HepG2 (cell line): ENCODE measurements around the gene TXN2. TPM values are rescaled to one million over a fixed set of nuclear protein-coding genes. Genes with fewer than 3 reads are reported as not detected.
A peak's percentile ranks its signal among the peaks of the same experiment; 100 is the strongest.

Experiments used
- CENPX ChIP-seq: sonication (generic); formaldehyde crosslinking; IDR thresholded peaks from 2 replicates; pipeline ENCODE4 v1.9.0; 2021; ENCODE audit warnings: mild to moderate bottlenecking, missing genetic modification reagents, moderate library complexity
- ESRRA ChIP-seq: sonication (generic); formaldehyde crosslinking; IDR thresholded peaks from 2 replicates; pipeline ENCODE4 v1.5.1; 2020; ENCODE audit warnings: mild to moderate bottlenecking, low read depth, missing genetic modification reagents
- FOXJ3 ChIP-seq: sonication (generic); formaldehyde crosslinking; IDR thresholded peaks from 2 replicates; pipeline ENCODE4 v1.4.0; 2020; ENCODE audit warnings: missing genetic modification reagents, mild to moderate bottlenecking, borderline replicate concordance
- GLI4 ChIP-seq: sonication (generic); formaldehyde crosslinking; IDR thresholded peaks from 2 replicates; pipeline ENCODE4 v1.5.1; 2020; ENCODE audit warnings: missing genetic modification reagents, mild to moderate bottlenecking, moderate library complexity, borderline replicate concordance
- HHEX ChIP-seq: IDR thresholded peaks from 2 replicates; pipeline ENCODE4 v1.6.1; 2016; ENCODE audit warnings: control low read depth
- HOXA5 ChIP-seq: sonication (generic); formaldehyde crosslinking; IDR thresholded peaks from 2 replicates; pipeline ENCODE4 v1.4.0; 2020; ENCODE audit warnings: missing genetic modification reagents
- KAT7 ChIP-seq: IDR thresholded peaks from 2 replicates; pipeline ENCODE4 v1.6.1; 2018; ENCODE audit warnings: borderline replicate concordance, missing compliant biosample characterization
- MAFF ChIP-seq: IDR thresholded peaks from 2 replicates; pipeline ENCODE4 v1.6.1; 2011; ENCODE audit warnings: low read depth, low read length, improper control_type of control experiment
- MEIS2 ChIP-seq: sonication (generic); formaldehyde crosslinking; IDR thresholded peaks from 2 replicates; pipeline ENCODE4 v1.9.0; 2021; ENCODE audit warnings: mild to moderate bottlenecking, missing genetic modification reagents
- MIER3 ChIP-seq: IDR thresholded peaks from 2 replicates; pipeline ENCODE4 v1.6.1; 2016; ENCODE audit warnings: missing compliant biosample characterization, borderline replicate concordance
- MTA3 ChIP-seq: sonication (generic); formaldehyde crosslinking; IDR thresholded peaks from 2 replicates; pipeline ENCODE4 v1.4.0; 2020; ENCODE audit warnings: missing genetic modification reagents
- NCOA5 ChIP-seq: sonication (generic); formaldehyde crosslinking; IDR thresholded peaks from 2 replicates; pipeline ENCODE4 v1.4.0; 2020; ENCODE audit warnings: missing genetic modification reagents
- NFIC ChIP-seq: IDR thresholded peaks from 2 replicates; pipeline ENCODE4 v1.6.1; 2012; ENCODE audit warnings: mild to moderate bottlenecking, low read length, inconsistent platforms
- RBFOX2 ChIP-seq: fragments of 200-400 bp; formaldehyde crosslinking; IDR thresholded peaks from 2 replicates; pipeline ENCODE4 v1.6.1; 2017; ENCODE audit warnings: low read depth, mild to moderate bottlenecking, low read length
- TCF7 ChIP-seq: sonication (generic); IDR thresholded peaks from 2 replicates; pipeline ENCODE4 v1.6.1; 2016; ENCODE audit warnings: antibody characterized with exemption, low read depth
- TMF1 ChIP-seq: sonication (generic); formaldehyde crosslinking; IDR thresholded peaks from 2 replicates; pipeline ENCODE4 v1.8.1; 2022; ENCODE audit warnings: low read depth, missing genetic modification reagents
- U2AF1 ChIP-seq: fragments of 200-400 bp; formaldehyde crosslinking; optimal IDR thresholded peaks from 2 replicates; pipeline ENCODE3; 2017; ENCODE audit warnings: mild to moderate bottlenecking, low read depth, low read length
- ZNF224 ChIP-seq: sonication (generic); formaldehyde crosslinking; IDR thresholded peaks from 2 replicates; pipeline ENCODE4 v1.5.0; 2020; ENCODE audit warnings: mild to moderate bottlenecking, missing genetic modification reagents
- ZNF292 ChIP-seq: sonication (generic); formaldehyde crosslinking; IDR thresholded peaks from 2 replicates; pipeline ENCODE4 v1.8.1; 2022; ENCODE audit warnings: mild to moderate bottlenecking, low read depth, missing genetic modification reagents, borderline replicate concordance
- ZNF326 ChIP-seq: sonication (generic); formaldehyde crosslinking; IDR thresholded peaks from 2 replicates; pipeline ENCODE4 v1.4.0; 2020; ENCODE audit warnings: missing genetic modification reagents, borderline replicate concordance
- ZNF44 ChIP-seq: sonication (generic); formaldehyde crosslinking; IDR thresholded peaks from 2 replicates; pipeline ENCODE4 v1.5.1; 2020; ENCODE audit warnings: mild to moderate bottlenecking, missing genetic modification reagents
- ZNF577 ChIP-seq: sonication (generic); formaldehyde crosslinking; IDR thresholded peaks from 2 replicates; pipeline ENCODE4 v1.4.0; 2020; ENCODE audit warnings: mild to moderate bottlenecking, low read depth, missing genetic modification reagents, borderline replicate concordance
- ZNF780A ChIP-seq: sonication (generic); formaldehyde crosslinking; IDR thresholded peaks from 2 replicates; pipeline ENCODE4 v1.8.0; 2022; ENCODE audit warnings: mild to moderate bottlenecking, missing genetic modification reagents, moderate library complexity
- polyA plus RNA-seq, 8 experiments: library from polyadenylated mRNA; depleted of rRNA in 3 of 8; stranded (reverse) in 7 of 8; unstranded in 1 of 8; fragments of >200 nt; fragmentation: Illumina TruSeq in 4 of 8; extraction: Trizol in 4 of 8; gene quantifications; 2 replicates each; pipeline versions ENCODE4 v1.2.1 to v1.2.3, GENCODE V29; 2011 to 2016; ENCODE audit warnings: low read depth in 4 of 8, missing spikeins in 1 of 8, mixed read lengths in 1 of 8; ENCODE audit not compliant: insufficient read depth in 1 of 8
- total RNA-seq, 5 experiments: library from RNA; depleted of rRNA; stranded (reverse); fragments of >200 nt; fragmentation: Illumina TruSeq; extraction: Trizol; gene quantifications; 2 replicates each; pipeline ENCODE4 v1.2.3, GENCODE V29; 2016; ENCODE audit warnings: low read depth in 1 of 5
- TF ChIP-seq, protein P1 (sequence below): sonication (generic); formaldehyde crosslinking; IDR thresholded peaks from 2 replicates; pipeline ENCODE4 v1.5.1; 2020; ENCODE audit warnings: mild to moderate bottlenecking, missing genetic modification reagents, moderate library complexity
- TF ChIP-seq, protein P2 (sequence below): IDR thresholded peaks from 2 replicates; pipeline ENCODE4 v1.6.1; 2016; ENCODE audit warnings: missing genetic modification reagents, missing compliant biosample characterization
- TF ChIP-seq, protein P3 (sequence below): sonication (generic); formaldehyde crosslinking; conservative IDR thresholded peaks from 2 replicates; pipeline ENCODE4 v1.4.0; 2020; ENCODE audit warnings: missing genetic modification reagents

Gene TXN2
- total and polyA plus RNA-seq, 2 of the 13 experiments (the other 11 are each of a cell fraction or from before 2014, with no cell fraction given): 41.4 to 109 TPM

DNA sequence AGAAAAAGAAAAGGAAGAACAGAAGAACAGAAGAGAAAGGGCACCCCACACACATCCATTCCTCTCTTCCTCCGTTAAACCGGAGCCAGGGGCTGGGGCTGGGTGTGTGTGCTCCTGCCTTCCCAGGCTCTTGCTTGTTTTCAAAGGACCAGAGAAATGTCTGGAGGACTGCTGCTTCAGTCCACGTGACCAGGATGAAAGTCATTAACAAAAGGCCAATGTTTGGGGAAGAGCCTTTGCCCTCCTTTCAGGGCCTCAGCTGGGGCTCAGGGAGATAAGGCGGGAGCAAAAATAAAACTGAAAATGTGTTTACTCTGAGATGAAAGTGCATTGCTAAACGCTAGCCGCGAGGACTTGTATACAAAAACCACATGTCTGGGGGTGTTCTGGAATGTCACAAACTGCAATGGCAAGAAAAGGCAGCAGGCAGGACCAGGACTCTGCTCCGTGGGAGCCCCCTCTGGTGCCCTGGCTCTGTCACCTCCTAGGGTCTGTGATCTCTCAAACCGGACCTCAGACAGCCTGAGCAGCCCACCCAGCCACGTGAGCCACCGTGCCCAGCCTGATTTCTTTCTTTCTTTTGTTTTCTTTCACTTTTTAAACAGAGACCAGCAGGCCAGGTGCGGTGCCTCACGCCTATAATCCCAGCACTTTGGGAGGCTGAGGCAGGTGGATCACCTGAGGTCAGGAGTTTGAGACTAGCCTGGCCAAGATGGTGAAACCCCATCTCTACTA is 62.1 kb downstream of the TXN2 start (continued):
- peak; percentile 57 for TF ChIP-seq MEIS2 (CRISPR knock-in tag)
- TF ChIP-seq, protein P1, sequence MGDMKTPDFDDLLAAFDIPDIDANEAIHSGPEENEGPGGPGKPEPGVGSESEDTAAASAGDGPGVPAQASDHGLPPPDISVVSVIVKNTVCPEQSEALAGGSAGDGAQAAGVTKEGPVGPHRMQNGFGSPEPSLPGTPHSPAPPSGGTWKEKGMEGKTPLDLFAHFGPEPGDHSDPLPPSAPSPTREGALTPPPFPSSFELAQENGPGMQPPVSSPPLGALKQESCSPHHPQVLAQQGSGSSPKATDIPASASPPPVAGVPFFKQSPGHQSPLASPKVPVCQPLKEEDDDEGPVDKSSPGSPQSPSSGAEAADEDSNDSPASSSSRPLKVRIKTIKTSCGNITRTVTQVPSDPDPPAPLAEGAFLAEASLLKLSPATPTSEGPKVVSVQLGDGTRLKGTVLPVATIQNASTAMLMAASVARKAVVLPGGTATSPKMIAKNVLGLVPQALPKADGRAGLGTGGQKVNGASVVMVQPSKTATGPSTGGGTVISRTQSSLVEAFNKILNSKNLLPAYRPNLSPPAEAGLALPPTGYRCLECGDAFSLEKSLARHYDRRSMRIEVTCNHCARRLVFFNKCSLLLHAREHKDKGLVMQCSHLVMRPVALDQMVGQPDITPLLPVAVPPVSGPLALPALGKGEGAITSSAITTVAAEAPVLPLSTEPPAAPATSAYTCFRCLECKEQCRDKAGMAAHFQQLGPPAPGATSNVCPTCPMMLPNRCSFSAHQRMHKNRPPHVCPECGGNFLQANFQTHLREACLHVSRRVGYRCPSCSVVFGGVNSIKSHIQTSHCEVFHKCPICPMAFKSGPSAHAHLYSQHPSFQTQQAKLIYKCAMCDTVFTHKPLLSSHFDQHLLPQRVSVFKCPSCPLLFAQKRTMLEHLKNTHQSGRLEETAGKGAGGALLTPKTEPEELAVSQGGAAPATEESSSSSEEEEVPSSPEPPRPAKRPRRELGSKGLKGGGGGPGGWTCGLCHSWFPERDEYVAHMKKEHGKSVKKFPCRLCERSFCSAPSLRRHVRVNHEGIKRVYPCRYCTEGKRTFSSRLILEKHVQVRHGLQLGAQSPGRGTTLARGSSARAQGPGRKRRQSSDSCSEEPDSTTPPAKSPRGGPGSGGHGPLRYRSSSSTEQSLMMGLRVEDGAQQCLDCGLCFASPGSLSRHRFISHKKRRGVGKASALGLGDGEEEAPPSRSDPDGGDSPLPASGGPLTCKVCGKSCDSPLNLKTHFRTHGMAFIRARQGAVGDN (CRISPR knock-in tag): peak; percentile 86
- peak; percentile 98 for TF ChIP-seq FOXJ3 (CRISPR knock-in tag)
- peak; percentile 66; the same call in 1 of the 2 replicates for TF ChIP-seq HHEX
- TF ChIP-seq U2AF1: peak; percentile 45
- TF ChIP-seq, protein P2, sequence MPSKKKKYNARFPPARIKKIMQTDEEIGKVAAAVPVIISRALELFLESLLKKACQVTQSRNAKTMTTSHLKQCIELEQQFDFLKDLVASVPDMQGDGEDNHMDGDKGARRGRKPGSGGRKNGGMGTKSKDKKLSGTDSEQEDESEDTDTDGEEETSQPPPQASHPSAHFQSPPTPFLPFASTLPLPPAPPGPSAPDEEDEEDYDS (CRISPR knock-in tag): peak; percentile 78
- peak; percentile 33; the same call in 1 of the 2 replicates for TF ChIP-seq MAFF
- TF ChIP-seq ZNF577 (CRISPR knock-in tag): no peak
- TF ChIP-seq MIER3 (CRISPR knock-in tag): peak; percentile 97
- TF ChIP-seq TCF7: peak; percentile 97
- peak; percentile 67; the same call in 1 of the 2 replicates for TF ChIP-seq KAT7 (CRISPR knock-in tag)
- TF ChIP-seq, protein P3, sequence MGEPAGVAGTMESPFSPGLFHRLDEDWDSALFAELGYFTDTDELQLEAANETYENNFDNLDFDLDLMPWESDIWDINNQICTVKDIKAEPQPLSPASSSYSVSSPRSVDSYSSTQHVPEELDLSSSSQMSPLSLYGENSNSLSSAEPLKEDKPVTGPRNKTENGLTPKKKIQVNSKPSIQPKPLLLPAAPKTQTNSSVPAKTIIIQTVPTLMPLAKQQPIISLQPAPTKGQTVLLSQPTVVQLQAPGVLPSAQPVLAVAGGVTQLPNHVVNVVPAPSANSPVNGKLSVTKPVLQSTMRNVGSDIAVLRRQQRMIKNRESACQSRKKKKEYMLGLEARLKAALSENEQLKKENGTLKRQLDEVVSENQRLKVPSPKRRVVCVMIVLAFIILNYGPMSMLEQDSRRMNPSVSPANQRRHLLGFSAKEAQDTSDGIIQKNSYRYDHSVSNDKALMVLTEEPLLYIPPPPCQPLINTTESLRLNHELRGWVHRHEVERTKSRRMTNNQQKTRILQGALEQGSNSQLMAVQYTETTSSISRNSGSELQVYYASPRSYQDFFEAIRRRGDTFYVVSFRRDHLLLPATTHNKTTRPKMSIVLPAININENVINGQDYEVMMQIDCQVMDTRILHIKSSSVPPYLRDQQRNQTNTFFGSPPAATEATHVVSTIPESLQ (CRISPR knock-in tag): no peak
- no peak for TF ChIP-seq NCOA5 (CRISPR knock-in tag)
- TF ChIP-seq ESRRA: peak; percentile 53; the same call in 1 of the 2 replicates
- no peak for TF ChIP-seq MTA3 (CRISPR knock-in tag)
- TF ChIP-seq ZNF326 (CRISPR knock-in tag): no peak
- 0 out of 2 replicates have a peak, but pooled peaks have one; percentile 61 for TF ChIP-seq ZNF224
- TF ChIP-seq RBFOX2: peak; percentile 69
- TF ChIP-seq ZNF44 (CRISPR knock-in tag): no peak
- peak; percentile 36; the same call in 1 of the 2 replicates for TF ChIP-seq HOXA5
- TF ChIP-seq NFIC: peak; percentile 94
- no peak for TF ChIP-seq CENPX (CRISPR knock-in tag)
- TF ChIP-seq ZNF780A: no peak
- no peak for TF ChIP-seq TMF1 (CRISPR knock-in tag)
- peak; percentile 67 for TF ChIP-seq ZNF292 (CRISPR knock-in tag)
- TF ChIP-seq GLI4 (CRISPR knock-in tag): no peak
